Esophagus squamous epithelium (tissue), 4 donors: ENCODE measurements around the gene SPRY4.

Source experiments
- POLR2A ChIP-seq, 4 donors: fragments of 450-650 bp; IDR thresholded peaks; one replicate each; pipeline ENCODE4 v1.6.1; 2017; ENCODE audit warnings: antibody characterized with exemption in 4 of 4, mild to moderate bottlenecking in 4 of 4, moderate library complexity in 3 of 4
- TF ChIP-seq, protein P1 (sequence below), 6 experiments: fragments of 450-650 bp in 4 of 6; fragments of 200-600 bp in 2 of 6; sonication (generic) in 2 of 6; IDR thresholded peaks; one replicate each; pipeline ENCODE4 v1.5.1; 2016 to 2019; ENCODE audit warnings: antibody characterized with exemption in 6 of 6, mild to moderate bottlenecking in 4 of 6, moderate library complexity in 4 of 6

DNA sequence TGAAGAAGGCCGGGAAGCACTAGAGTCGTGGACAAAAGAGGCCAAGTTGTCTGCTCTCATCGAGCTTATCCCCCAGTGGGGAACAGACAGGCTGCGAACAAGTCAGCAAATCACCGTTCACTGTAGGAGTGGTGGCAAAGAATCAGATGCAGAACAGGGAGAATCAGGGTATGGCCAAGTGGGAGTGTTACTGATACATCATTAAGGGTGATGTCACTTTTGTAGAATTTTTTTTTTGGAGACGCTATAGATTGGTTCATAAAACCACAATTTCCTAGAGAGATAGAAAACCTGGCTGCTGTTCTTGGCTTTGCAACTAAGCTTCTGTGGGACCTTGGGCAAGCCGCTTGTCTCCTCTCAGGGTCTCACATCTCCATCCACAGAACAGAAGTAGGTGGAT lies 21.3 kb downstream of the SPRY4 start:
- TF ChIP-seq, protein P1, sequence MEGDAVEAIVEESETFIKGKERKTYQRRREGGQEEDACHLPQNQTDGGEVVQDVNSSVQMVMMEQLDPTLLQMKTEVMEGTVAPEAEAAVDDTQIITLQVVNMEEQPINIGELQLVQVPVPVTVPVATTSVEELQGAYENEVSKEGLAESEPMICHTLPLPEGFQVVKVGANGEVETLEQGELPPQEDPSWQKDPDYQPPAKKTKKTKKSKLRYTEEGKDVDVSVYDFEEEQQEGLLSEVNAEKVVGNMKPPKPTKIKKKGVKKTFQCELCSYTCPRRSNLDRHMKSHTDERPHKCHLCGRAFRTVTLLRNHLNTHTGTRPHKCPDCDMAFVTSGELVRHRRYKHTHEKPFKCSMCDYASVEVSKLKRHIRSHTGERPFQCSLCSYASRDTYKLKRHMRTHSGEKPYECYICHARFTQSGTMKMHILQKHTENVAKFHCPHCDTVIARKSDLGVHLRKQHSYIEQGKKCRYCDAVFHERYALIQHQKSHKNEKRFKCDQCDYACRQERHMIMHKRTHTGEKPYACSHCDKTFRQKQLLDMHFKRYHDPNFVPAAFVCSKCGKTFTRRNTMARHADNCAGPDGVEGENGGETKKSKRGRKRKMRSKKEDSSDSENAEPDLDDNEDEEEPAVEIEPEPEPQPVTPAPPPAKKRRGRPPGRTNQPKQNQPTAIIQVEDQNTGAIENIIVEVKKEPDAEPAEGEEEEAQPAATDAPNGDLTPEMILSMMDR (IDR thresholded peaks at IDR 0.05): no peak
- no peak for TF ChIP-seq POLR2A (IDR thresholded peaks at IDR 0.05)
